Coronary artery (tissue), 2 donors: ENCODE results near the gene QRFP.
A peak's percentile ranks its signal among the peaks of the same experiment; 100 is the strongest.
"Not testable (repeated sequence)": the region's sequence is repeated elsewhere in the genome, so short reads cannot be mapped to it uniquely, and the experiment has no call there.

Experiments
- DNase-seq: peaks from one replicate; pipeline ENCODE4 v3.0.0-alpha.2; 2017; ENCODE audit warnings: low spot score
- H3K27ac ChIP-seq, 2 donors: fragments of 200-600 bp; sonication (generic); one replicate each; pipeline ENCODE4 v1.5.1; 2016 to 2019
- H3K4me3 ChIP-seq: fragments of 200-600 bp; sonication (generic); 2 replicates; pipeline ENCODE4 v1.5.1; 2016; ENCODE audit warnings: mild to moderate bottlenecking, moderate library complexity
- CTCF ChIP-seq: fragments of 200-600 bp; sonication (generic); IDR thresholded peaks from one replicate; pipeline ENCODE4 v1.5.1; 2019; ENCODE audit warnings: antibody characterized with exemption

Gene QRFP

GRCh38 chr9:130917168-130917960 is 20.8 kb upstream of the QRFP start:
- TF ChIP-seq CTCF, result no peak
- no peak overlapping the region for H3K4me3 ChIP-seq
- no peak overlapping the region for H3K27ac ChIP-seq
- DNase-seq, result no peak

- no peak for TF ChIP-seq CTCF
- H3K27ac ChIP-seq, result no peak overlapping the region
- DNase-seq, result no peak
- no peak overlapping the region for H3K4me3 ChIP-seq
These were observed 18.5 kb upstream of the QRFP start for GRCh38 chr9:130915096-130915447.

- TF ChIP-seq CTCF, result no peak
- no peak overlapping the region for H3K27ac ChIP-seq
- no peak overlapping the region for H3K4me3 ChIP-seq
- no peak for DNase-seq
These were observed 17.9 kb upstream of the QRFP start for GRCh38 chr9:130914417-130915095.

- no peak for TF ChIP-seq CTCF
- H3K27ac ChIP-seq, result no peak overlapping the region
- no peak for DNase-seq
- no peak overlapping the region for H3K4me3 ChIP-seq
These were observed 17.2 kb upstream of the QRFP start for GRCh38 chr9:130913599-130914416.

- Histone ChIP-seq H3K27ac (no peak overlapping the region), H3K4me3 (peak overlapping the region; percentile 36)
- no peak for DNase-seq
- TF ChIP-seq CTCF, result no peak
These were observed 16.5 kb upstream of the QRFP start for GRCh38 chr9:130912932-130913598.

GRCh38 chr9:130911254-130912049 is 14.8 kb upstream of the QRFP start:
- TF ChIP-seq CTCF, result no peak
- DNase-seq, result no peak
- H3K27ac ChIP-seq, result no peak overlapping the region
- no peak overlapping the region for H3K4me3 ChIP-seq

- not testable (repeated sequence) for H3K4me3 ChIP-seq, DNase-seq, H3K27ac ChIP-seq
These were observed 14.1 kb upstream of the QRFP start for GRCh38 chr9:130910670-130911069.

GRCh38 chr9:130910041-130910440 is 13.4 kb upstream of the QRFP start:
- not testable (repeated sequence) for H3K27ac ChIP-seq, H3K4me3 ChIP-seq, DNase-seq
